GM20000 (cell line): ENCODE data around the gene NEIL3.

Experiments
- DNase-seq: peaks from one replicate; pipeline ENCODE4 v3.0.0; 2012; ENCODE audit warnings: low spot score
- TF ChIP-seq, protein P1 (sequence below): IDR thresholded peaks from 2 replicates; pipeline ENCODE4 v1.5.1; 2012; ENCODE audit warnings: mild to moderate bottlenecking, control low read depth; ENCODE audit errors: extremely low read depth, missing control alignments

NEIL3 gene

DNA sequence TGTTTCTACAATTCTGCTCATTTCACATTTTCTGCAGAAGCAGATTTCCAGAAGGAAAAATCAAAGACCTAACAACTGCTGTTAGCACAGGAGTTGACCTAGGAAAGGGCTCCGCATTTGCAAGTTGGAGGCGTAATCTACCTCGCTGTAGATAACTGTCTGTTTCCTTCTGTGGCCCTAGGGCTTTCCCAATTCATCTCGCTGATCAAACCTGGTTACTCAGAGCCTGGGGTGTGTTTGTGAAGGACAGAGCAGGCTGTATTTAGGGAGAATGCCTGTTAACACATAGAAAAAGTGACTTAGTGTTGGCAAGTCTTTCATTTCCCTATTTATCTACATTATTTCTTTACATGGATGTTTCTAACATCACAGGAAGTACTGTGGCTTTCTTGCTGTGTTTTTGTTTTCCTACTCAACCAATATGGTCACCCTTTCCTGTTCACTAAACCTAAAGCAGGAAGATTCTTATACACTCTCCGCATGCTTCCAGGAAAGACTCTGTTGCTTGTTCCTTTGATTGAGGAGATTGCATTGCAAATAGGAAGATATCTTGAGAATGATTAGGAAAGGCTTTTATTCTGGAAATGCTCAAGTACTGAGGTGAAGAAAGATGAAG, 92.1 kb downstream of the NEIL3 start:
- no peak for DNase-seq
- TF ChIP-seq, protein P1, sequence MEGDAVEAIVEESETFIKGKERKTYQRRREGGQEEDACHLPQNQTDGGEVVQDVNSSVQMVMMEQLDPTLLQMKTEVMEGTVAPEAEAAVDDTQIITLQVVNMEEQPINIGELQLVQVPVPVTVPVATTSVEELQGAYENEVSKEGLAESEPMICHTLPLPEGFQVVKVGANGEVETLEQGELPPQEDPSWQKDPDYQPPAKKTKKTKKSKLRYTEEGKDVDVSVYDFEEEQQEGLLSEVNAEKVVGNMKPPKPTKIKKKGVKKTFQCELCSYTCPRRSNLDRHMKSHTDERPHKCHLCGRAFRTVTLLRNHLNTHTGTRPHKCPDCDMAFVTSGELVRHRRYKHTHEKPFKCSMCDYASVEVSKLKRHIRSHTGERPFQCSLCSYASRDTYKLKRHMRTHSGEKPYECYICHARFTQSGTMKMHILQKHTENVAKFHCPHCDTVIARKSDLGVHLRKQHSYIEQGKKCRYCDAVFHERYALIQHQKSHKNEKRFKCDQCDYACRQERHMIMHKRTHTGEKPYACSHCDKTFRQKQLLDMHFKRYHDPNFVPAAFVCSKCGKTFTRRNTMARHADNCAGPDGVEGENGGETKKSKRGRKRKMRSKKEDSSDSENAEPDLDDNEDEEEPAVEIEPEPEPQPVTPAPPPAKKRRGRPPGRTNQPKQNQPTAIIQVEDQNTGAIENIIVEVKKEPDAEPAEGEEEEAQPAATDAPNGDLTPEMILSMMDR, result no peak

DNA sequence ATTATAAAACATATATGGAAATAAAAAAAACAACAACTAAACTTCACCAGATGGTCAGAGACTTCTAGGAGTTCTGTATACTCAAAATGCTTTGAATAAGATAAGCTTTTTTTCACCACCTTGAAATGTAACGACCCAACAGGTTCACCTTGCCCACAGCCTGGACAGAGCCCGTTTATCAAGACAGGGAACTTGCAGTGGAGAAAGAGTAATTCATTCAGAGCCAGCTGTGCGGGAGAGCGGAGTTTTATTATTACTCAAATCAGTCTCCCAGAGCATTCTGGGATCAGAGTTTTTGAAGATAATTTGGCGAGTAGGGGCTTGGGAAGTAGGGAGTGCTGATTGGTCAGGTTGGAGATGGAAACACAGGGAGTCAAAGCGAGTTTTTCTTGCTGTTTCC, 94.1 kb downstream of the NEIL3 start:
- TF ChIP-seq, protein P1, result no peak

DNA sequence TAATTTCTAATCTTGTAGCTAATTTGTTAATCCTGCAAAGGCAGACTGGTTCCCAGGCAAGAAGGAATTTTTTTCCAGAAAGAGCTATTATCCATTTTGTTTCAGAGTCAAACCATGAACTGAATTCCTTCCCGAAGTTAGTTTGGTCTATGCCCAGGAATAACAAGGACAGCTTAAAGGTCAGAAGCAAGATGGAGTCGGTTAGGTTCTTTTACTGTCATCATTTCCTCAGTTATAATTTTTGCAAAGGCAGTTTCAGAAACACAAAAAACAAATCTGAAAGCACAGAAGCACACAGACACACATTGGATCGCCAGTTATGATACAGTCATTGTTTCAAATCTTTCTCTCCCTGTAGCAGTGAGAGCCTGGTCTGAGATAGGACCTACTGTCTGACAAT, 94.7 kb downstream of the NEIL3 start:
- TF ChIP-seq, protein P1, result no peak

More for the DNA sequence above, 94.1 kb downstream of the NEIL3 start:
- DNase-seq, result no peak

DNA sequence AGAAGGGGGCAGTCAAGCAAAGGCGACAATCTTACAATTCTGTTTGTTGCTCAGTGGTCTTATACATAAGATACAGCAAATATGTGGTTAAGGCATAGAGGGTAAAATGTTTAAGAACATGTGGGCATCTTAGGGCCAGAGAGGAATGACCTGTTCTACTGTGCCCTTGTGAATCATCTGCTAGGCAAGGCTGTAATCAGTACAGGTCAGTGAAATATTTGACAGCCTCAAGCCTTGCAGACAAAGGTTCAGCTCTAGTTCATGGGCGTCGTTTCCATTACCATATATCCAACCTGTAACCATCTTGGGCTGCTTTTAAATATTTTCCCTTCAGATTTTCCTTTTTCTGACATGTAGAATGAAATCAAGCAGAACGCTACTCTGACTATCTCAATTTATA, 95.3 kb downstream of the NEIL3 start:
- no peak for DNase-seq
- TF ChIP-seq, protein P1, result no peak

More for the DNA sequence above, 94.7 kb downstream of the NEIL3 start:
- DNase-seq, result no peak

DNA sequence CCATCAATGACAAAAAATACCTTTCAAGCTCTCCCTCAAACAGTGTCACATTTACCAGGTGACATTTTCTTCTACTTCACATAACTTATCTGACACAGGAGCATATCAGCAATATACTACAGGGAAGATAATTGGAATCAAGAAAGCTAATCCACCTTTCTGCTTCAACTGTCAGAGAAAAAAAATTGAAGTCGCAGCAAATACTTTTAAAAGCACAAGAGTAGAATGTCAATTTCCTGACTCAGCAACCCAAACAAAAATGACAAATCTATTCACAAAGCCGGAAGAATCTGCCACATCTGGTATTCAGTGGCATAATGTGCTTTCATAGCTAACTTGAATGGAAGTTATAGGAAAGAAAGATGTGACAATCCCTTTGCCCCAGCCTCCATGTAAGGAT, 95.8 kb downstream of the NEIL3 start:
- no peak for DNase-seq
- TF ChIP-seq, protein P1, result no peak

DNA sequence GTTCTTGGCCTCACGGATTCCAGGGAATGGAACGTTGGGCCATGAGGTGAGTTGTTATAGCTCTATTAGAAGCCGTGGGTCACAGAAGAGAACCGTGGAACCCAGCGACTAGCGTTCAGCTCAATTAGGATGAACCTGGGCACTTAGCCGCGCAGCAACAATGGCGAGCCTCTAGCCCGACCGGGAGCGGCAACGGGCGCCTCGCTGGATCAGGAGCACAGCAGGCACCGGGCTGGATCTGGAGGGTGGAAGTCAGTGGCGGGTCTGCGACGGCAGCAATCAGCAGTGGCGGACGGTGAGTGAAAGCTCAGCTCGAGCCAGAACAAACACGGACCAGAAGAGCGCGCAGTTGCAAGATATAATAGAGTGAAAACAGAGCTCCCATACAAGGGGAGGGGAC, 98.3 kb downstream of the NEIL3 start:
- TF ChIP-seq, protein P1, result no peak
- no peak for DNase-seq

DNA sequence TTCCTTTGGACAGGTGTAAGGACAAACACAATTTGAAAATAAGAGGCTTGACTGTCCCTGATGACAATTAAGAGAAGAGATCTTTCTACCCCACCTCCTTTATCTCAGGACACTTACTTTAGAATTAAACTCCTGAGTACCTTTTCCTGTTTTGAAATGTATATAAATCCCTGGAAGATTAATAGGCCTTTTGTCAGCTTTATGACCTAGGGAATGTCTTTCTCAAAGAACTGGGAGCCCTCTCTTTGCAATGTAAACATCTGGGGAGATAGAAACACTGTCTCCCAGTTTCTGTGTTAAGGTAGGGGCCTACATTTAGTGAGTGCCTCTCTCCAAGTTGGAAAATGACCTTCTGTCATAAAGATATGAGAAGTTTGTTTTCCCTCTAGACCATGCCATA, 100.9 kb downstream of the NEIL3 start:
- DNase-seq, result no peak
- TF ChIP-seq, protein P1, result no peak
